ENCODE measurements around the gene BIK.

BIK gene

DNA sequence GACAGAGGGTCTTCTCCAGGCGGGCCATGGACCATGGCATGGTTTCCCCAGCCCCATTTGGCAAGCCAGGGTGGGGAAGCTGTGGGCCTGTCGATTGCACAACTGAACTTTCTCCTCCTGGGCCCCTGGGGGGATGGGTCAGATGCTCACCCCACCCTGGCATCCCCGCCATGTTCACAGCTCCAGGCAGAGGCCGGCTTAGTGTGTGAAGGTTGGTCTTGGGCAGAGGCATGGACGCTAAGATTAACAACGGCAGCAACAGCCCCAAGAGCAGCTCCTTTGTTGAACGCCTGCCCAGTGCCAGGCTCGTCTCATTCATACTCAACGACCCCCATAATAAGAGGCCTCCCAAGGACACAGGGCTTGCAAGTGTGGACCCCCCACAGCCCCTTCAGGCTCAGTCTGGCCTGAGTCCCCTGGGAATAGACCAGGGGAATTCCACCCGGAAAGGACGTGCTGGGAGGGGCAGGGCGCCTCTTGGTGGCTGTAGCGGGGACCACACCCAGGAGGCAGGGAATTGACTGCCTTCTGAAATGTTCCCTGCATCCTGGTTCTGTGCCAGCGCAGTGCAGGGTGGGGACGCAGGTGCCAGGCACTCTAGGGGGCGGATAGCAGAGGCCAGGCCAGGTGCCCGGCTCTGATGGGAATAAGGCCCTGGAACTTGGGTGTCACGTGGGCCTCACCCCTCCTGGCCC, 49.1 kb downstream of the BIK start:
- H3K36me3 Mint-ChIP-seq = no peaks in the 10 kb centered on the region
- no peak overlapping the region for H3K4me3 Mint-ChIP-seq
- peaks cover 3% of the 10 kb centered on the region for H3K4me1 Mint-ChIP-seq
- H3K27me3 Mint-ChIP-seq = no peaks in the 10 kb centered on the region
- no peak overlapping the region for H3K27ac Mint-ChIP-seq
- no peaks in the 10 kb centered on the region for H3K9me3 Mint-ChIP-seq

DNA sequence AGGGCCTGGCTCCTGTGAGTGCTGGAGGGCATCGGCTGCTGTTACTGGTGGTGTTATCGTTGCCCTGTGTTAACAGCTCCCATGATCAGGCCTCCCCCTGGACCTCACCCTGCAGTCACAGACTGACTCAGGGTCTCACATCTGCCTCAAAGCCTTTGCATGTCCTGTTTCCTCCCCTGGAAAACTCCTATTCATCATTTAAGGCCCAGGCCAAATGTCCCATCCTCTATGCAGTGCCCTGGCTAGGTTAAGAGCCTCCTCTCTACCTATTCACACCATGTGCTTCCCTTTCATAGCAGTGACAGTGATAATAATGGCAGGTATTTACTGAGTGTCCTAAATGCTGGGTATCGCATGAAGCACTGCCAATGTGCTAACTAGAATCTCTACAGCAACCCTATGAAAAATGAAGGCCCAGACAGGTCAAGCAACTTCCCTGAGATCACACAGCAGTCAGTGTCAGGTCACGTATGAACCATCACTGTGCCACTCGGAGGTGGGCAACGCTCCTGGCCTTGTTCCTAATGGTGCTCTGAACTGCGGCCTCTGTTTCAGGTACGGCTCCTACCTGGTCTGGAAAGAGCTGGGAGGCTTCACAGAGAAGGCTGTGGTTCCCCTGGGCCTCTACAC, 50.1 kb downstream of the BIK start:
- Mint-ChIP-seq H3K36me3 (no peaks in the 10 kb centered on the region), H3K4me3 (no peak overlapping the region), H3K27ac (no peak overlapping the region)

DNA sequence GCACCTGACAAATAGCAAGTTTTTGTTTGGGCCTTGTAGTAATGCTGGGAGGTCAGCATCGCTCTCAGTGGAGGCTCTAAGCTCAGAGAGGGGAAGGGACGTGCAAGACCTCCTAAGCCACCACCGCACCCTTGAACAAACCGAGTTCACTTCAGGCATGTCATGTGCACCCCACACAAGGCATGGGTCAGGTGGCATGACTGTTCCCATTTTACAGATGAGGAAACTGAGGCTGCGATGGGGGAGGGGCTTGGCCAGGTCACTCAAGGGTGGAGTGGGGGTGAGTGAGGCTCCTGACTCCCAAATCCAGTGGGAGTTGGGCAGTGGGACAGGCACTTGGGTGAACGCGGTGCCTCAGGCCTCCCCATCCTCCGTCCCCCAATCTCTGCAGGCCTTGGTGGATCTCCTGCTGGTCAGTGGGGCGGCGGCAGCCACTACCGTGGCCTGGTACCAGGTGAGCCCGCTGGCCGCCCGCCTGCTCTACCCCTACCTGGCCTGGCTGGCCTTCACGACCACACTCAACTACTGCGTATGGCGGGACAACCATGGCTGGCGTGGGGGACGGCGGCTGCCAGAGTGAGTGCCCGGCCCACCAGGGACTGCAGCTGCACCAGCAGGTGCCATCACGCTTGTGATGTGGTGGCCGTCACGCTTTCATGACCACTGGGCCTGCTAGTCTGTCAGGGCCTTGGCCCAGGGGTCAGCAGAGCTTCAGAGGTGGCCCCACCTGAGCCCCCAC, 52.0 kb downstream of the BIK start:
- no peaks in the 10 kb centered on the region for H3K36me3 Mint-ChIP-seq
- H3K4me3 Mint-ChIP-seq = no peak overlapping the region
- peaks cover 3% of the 10 kb centered on the region for H3K4me1 Mint-ChIP-seq
- no peaks in the 10 kb centered on the region for H3K27me3 Mint-ChIP-seq
- no peak overlapping the region for H3K27ac Mint-ChIP-seq
- H3K9me3 Mint-ChIP-seq = no peaks in the 10 kb centered on the region

More for the DNA sequence above, 50.1 kb downstream of the BIK start:
- Mint-ChIP-seq H3K27me3 (no peaks in the 10 kb centered on the region), H3K4me1 (peaks cover 3% of the 10 kb centered on the region), H3K9me3 (no peaks in the 10 kb centered on the region)

DNA sequence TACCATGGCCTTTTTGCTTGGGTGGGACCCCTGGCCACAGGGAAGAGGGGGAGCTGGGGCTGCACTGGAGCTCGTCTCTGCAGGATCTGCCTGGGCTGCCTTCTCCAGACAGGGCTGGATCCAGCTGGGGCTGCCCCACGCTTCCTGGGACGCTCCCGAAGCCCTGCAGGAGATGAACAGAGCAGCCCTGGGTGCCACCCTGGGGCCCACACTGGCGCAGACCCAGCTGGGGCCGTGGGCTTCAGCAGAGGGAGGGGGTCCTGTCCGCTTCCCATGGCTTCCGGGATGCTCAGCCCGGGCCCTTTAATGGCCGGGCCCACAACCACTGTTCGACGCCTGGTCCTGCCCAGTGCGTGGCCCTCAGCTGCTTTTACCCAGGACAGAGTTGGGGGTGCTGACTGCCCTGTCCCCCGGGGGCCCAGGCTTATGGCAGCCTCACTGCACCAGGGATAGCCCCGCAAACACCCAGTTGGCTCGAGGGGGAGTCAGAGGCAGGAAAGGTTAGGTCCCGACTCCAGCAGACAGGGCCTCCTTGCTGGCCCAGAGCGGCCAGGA, 52.8 kb downstream of the BIK start:
- H3K27ac Mint-ChIP-seq = no peak overlapping the region
- no peaks in the 10 kb centered on the region for H3K36me3 Mint-ChIP-seq
- peaks cover 3% of the 10 kb centered on the region for H3K4me1 Mint-ChIP-seq
- H3K27me3 Mint-ChIP-seq = no peaks in the 10 kb centered on the region
- no peak overlapping the region for H3K4me3 Mint-ChIP-seq
- H3K9me3 Mint-ChIP-seq = no peaks in the 10 kb centered on the region

DNA sequence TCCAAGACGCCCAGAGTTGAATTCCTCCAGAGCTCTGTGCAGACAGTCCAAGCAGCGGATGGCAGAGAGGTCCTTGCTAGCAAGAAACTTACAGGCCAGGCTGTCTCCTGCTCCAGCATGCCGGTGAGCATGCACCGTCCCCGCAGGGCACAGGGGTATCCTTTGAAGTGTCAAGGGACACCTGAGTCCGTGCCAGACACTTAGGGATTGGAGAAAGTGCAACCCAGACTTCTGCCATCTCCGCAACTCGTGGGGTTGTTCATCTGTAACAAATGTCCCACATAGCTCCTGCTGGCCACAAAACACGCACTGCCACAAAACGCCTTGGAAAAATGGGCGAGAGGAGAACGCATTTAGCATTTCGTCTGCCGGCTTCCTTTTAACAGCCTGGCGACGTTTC, 54.1 kb downstream of the BIK start:
- no peak overlapping the region for H3K4me3 Mint-ChIP-seq
- no peak overlapping the region for H3K27ac Mint-ChIP-seq
- H3K4me1 Mint-ChIP-seq = no peaks in the 10 kb centered on the region
- peaks cover 2% of the 10 kb centered on the region for H3K36me3 Mint-ChIP-seq
- H3K9me3 Mint-ChIP-seq = no peaks in the 10 kb centered on the region
- no peaks in the 10 kb centered on the region for H3K27me3 Mint-ChIP-seq

DNA sequence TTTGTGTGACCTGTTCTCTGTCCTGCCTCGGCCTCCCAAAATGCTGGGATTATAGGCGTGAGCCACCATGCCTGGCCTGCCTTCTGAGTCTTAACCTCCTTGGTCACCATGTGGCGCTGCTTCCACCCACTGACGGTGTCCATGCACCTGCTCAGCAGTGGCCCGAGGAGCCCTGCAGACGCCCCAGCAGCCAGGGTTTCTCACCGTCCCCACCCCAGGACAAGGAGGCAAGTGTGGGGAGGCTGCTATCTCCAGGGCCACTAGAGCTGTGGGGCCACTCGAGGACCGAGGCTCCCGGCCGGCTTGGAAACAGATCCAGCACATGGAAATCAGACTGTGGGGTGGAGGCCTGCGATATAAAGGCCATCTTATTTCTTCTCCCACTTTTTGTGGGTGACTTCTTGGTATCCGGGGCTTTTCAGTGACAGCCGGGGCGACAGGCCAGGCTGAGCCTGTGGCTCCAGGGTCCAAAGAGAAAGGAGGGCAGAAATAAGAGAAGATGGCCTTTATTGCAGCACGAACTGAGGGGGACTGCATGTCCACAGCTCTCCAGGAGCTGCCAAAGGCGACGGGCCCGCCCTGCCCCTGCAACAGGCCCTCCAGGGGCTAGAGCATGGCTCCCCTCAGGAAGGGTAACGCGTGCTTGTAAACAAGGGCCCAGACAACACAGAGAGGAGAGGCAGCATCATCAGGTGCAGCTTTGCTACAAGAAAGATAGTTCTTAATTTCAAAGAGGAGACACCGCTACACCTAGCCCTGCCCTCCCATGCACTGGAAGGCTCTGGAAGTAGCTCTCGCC, 55.8 kb downstream of the BIK start:
- Mint-ChIP-seq H3K27me3 (no peaks in the 10 kb centered on the region), H3K27ac (no peak overlapping the region), H3K36me3 (peaks cover 4% of the 10 kb centered on the region), H3K4me1 (no peaks in the 10 kb centered on the region), H3K9me3 (no peaks in the 10 kb centered on the region), H3K4me3 (no peak overlapping the region)

DNA sequence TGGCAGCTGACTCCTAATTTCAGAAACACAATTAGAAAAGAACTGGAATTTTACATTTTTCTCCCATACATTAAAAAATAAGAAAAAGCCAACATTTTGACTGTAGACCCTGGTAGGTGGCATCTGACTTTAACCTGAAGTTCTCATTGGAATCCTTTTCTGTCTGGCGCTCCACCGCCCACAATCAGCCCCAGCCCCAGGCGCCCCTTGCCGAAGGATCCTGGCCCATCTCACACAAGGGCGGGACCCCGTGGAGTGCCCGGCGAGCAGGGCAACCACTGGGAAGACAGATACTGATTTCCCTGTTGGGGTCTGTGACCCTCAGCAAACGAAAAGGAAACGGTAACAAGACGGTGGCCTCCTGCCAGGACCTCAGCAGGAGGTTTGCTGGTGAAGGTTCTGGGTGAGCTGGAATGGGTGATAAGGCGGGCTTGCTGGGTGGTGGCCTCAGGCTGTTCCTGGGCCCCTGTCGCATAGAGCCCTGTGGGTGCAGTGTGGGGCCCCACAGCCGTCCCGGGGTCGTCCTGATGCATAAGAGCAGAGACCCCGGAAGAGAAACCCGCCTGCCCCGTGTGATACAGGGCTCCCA, 56.5 kb downstream of the BIK start:
- Mint-ChIP-seq H3K9me3 (no peaks in the 10 kb centered on the region), H3K27me3 (no peaks in the 10 kb centered on the region), H3K36me3 (peaks cover 4% of the 10 kb centered on the region), H3K4me3 (no peak overlapping the region), H3K4me1 (no peaks in the 10 kb centered on the region), H3K27ac (no peak overlapping the region)

DNA sequence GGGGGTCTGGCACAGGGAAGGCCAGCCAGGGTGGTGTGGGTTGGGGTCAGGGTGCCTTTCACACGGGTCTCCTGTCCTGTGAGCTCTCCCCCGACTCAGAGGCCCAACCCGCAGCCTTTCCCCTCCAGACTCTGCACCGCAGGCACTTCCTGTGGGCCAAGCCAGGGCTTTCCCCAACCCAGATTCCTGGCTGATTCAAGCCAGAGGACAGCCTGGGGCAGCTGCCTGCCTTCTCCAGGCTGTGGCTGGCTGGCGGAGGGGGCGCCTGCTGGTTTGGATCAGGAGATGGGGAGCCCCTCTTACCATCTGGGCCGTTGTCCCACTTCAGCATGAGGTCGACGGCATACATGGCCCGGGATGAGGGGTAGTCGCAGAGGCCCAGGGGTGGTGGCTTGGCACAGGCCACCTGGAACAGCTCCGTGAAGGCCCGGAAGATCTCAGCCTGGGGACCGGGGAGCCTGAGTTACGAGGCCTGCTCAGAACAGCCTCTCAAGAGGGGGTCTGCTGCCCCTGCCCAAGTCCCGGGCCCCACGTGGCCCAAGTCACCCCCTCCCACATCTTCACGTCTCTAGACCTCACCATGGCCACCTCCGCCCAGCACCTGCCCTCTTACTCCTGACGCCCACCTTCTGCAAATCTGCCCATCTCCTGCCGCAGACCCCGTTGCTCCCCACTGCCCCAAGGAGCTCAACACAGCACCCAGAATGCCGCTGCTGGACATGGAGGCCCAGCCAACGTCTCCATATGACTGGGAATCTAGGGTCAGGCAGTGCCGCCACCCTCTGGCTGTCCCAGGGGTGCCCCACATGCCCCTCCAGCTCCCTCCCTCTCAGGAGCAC, 58.1 kb downstream of the BIK start:
- Mint-ChIP-seq H3K27me3 (no peaks in the 10 kb centered on the region), H3K9me3 (no peaks in the 10 kb centered on the region), H3K36me3 (peaks cover 7% of the 10 kb centered on the region), H3K4me3 (no peak overlapping the region), H3K27ac (no peak overlapping the region), H3K4me1 (no peaks in the 10 kb centered on the region)

DNA sequence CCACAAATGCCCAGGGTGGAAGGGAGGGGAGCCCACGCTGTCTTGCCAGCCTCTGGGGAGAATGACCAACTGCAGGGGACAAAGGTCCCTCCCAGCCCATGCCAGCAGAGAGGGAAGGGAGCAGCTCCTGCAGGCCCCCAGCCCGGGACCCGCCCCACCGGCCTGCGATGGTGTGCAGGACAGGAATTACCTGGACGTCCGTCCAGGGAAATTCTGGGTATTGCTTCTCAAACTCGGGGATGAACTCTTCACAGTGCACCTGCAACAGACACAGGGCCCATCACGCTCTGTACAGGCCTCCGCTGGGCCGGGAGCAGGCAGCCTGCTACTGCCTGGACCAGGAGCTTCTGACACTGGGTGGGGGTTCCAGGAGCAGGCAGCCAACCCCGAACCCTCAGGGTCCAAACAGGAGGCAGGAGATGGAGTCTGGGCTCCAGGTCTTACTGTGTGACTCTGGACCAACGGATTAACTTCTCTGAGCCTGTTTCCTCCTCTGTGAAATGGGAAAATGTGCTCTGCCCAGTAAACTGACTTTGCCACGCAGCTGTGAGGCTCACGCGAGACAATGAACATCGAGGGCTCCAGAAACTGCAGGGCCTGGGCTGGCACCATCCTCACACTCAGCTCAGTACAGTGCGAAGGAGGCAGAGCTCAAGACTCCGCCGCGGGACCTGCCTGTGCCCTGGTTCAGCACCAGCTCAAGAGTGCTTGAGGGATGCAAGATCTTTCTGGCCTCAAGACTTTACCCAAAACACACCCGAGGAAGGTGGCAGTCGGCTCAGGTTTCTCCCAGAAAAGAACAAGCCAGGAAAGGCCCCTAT, 59.0 kb downstream of the BIK start:
- Mint-ChIP-seq H3K9me3 (no peaks in the 10 kb centered on the region), H3K27ac (no peak overlapping the region)

DNA sequence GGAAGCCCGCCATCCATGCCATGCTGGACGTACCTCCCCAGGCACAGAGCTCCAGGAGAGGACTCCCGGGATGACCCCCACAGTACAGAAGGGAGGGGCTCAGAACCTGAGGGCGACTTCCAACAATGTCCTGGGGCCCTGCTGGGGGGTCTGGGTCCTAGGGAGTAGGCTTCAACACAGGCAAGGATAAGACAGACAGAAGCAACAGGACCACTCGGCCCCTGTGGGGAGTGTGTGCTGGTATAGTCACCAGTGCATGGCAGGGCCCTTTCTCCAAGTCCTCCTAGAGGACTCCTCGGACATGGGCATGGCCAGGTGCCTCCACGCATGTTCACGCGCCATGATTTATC, 59.6 kb downstream of the BIK start:
- Mint-ChIP-seq H3K27me3 (no peaks in the 10 kb centered on the region), H3K9me3 (no peaks in the 10 kb centered on the region), H3K4me3 (no peak overlapping the region), H3K27ac (no peak overlapping the region), H3K4me1 (no peaks in the 10 kb centered on the region), H3K36me3 (peaks cover 7% of the 10 kb centered on the region)

More for the DNA sequence above, 59.0 kb downstream of the BIK start:
- Mint-ChIP-seq H3K4me1 (no peaks in the 10 kb centered on the region), H3K4me3 (no peak overlapping the region), H3K27me3 (no peaks in the 10 kb centered on the region), H3K36me3 (peaks cover 7% of the 10 kb centered on the region)

DNA sequence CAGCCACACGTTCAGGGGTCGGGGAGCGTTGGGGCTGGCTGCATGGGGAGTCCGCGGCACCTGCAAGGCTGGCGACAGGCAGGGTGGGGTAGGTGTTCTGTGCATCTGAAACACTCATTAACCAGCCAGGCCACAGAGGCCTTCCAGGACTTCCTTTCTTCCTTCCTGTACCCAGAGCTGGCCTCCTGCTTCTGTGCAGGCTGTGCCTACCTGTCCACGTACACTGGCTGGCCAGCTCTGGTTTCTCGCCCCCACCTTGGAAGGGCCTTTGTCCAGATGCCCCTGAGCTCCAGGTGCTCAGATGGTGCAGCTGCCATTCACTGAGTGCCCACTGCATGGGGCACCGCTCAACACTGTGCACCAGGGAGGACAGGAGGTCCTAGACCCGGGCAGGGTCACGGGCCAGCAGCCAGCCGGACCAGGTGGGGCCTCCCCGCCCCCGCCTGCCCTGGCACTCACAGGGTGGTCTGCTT, 60.5 kb downstream of the BIK start:
- Mint-ChIP-seq H3K27ac (no peak overlapping the region), H3K27me3 (no peaks in the 10 kb centered on the region), H3K9me3 (no peaks in the 10 kb centered on the region), H3K4me1 (no peaks in the 10 kb centered on the region), H3K4me3 (no peak overlapping the region), H3K36me3 (peaks cover 8% of the 10 kb centered on the region)

DNA sequence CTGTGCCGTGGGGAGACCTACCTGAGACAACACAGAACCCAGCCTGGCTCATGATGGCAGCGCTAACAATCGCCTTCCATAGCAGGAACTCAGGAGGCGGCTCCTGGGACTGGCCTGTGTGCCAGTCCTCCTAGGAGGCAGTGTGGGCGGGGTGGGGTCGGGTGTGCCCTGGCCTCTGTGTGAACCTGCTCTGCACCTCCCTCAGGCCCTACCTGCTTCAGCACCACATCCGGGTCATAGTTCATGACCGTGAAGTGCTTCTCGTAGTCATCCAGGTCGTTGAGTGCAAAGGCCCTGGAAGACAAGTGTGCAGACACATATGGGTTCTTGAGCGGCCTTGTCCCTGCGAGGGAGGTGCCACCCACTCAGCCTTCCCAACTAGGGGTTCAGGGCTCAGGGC, 61.1 kb downstream of the BIK start:
- no peaks in the 10 kb centered on the region for H3K4me1 Mint-ChIP-seq
- H3K9me3 Mint-ChIP-seq = no peaks in the 10 kb centered on the region
- no peaks in the 10 kb centered on the region for H3K27me3 Mint-ChIP-seq
- H3K4me3 Mint-ChIP-seq = no peak overlapping the region
- H3K36me3 Mint-ChIP-seq = peaks cover 10% of the 10 kb centered on the region
- no peak overlapping the region for H3K27ac Mint-ChIP-seq

DNA sequence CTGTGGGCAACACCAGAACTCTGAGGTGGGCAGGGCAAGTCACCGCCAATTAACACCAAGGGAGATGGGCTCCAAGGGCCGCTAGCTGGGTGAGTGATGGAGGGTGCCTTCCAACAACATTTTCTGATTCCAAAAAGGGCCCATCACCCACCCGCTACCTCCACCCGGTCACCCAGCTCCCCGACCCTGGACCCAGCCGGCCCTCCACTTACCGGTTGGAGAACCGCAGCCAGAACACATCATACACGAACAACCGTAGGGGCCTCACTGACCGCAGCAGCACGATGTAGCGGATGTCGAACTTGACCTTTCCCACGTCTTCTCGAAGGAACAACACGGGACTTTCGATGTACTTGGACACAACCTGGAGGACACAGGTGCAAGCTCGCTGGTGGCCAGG, 61.6 kb downstream of the BIK start:
- H3K27ac Mint-ChIP-seq = no peak overlapping the region
- peaks cover 10% of the 10 kb centered on the region for H3K36me3 Mint-ChIP-seq
- H3K4me3 Mint-ChIP-seq = no peak overlapping the region
- no peaks in the 10 kb centered on the region for H3K9me3 Mint-ChIP-seq
- H3K4me1 Mint-ChIP-seq = no peaks in the 10 kb centered on the region
- no peaks in the 10 kb centered on the region for H3K27me3 Mint-ChIP-seq

DNA sequence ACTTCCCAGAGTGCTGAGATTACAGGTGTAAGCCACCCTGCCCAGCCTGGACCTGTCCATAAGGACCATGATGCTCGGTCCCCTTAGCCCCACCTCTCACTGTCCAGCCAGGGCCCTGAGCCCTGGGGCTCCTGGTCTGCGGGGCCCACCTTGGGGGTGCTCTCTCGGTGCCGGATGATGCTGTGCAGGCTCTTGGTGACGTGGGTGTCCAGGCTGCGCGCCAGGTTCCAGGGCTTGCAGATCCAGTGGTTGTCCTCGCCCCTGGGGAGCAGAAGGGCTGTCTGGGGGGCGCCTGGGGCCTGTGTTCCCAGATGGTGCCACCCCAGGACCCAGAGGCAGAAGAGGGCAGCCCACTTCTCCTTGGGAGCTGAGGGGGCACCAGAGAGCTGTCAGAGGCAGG, 63.0 kb downstream of the BIK start:
- H3K27me3 Mint-ChIP-seq = no peaks in the 10 kb centered on the region
- no peak overlapping the region for H3K4me3 Mint-ChIP-seq
- no peaks in the 10 kb centered on the region for H3K9me3 Mint-ChIP-seq
- no peak overlapping the region for H3K27ac Mint-ChIP-seq
- H3K36me3 Mint-ChIP-seq = peaks cover 11% of the 10 kb centered on the region
- no peaks in the 10 kb centered on the region for H3K4me1 Mint-ChIP-seq
